K562 (cell line): ENCODE data around the gene RNASE13. TPM values are rescaled to one million over a fixed set of nuclear protein-coding genes. Genes with fewer than 3 reads are reported as not detected.

Experiments
- ATAC-seq: fragments of 200-7000 bp; cut with Tn5 transposase; 3 replicates; pipeline ENCODE4 v1.9.1; 2020; ENCODE audit warnings: moderate library complexity
- BruUV-seq: library from RNA; stranded (reverse); fragments of 400-500 nt; replicated peaks from 2 replicates; lab custom pipeline; 2021; lab: Mats Ljungman, UMichigan
- CTCF ChIA-PET: fragments of 300-600 bp; formaldehyde crosslinking; extraction: SDS; loops from one replicate; lab custom pipeline; 2021; ENCODE audit warnings: low intra/inter-chr PET ratio; lab: Yijun Ruan, JAX
- POLR2A ChIA-PET: fragments of 300-600, 350-650 bp; sonication (Branson Sonifier 250); formaldehyde crosslinking; extraction: SDS; loops from one replicate; lab custom pipeline; 2021; ENCODE audit warnings: antibody characterized with exemption, inconsistent platforms; lab: Yijun Ruan, JAX
- DNase-seq, 4 experiments: peaks; one replicate each; pipeline versions ENCODE4 v3.0.0 to v3.0.0-alpha.2; 2011 to 2018; ENCODE audit warnings: low spot score in 3 of 4, mixed read lengths in 3 of 4; ENCODE audit errors: extremely low read depth in 1 of 4
- FAIRE-seq: peaks from 2 replicates; lab custom pipeline; 2011; peaks lifted over from hg19 to GRCh38; lab: Jason Lieb, UNC
- H2AFZ ChIP-seq: 2 replicates; pipeline ENCODE4 v1.6.0; 2011; ENCODE audit warnings: low read depth, low read length, control low read depth, inconsistent platforms
- H3K27ac ChIP-seq: fragments of 200-600 bp; 3 replicates; pipeline ENCODE4 v1.8.0; 2011; ENCODE audit warnings: low read depth, mild to moderate bottlenecking, control low read depth, inconsistent platforms, low read length, moderate library complexity, mixed read lengths; ENCODE audit errors: extremely low read depth
- H3K27me3 ChIP-seq, 2 experiments: fragments of 300-600 bp in 1 of 2; 2 replicates in 1 of 2; 3 replicates in 1 of 2; pipeline versions ENCODE4 v1.6.0 to v1.8.0; 2011; ENCODE audit warnings: inconsistent platforms in 2 of 2, low read length in 2 of 2, mild to moderate bottlenecking in 1 of 2, mixed read lengths in 1 of 2, moderate library complexity in 1 of 2; ENCODE audit not compliant: control insufficient read depth in 2 of 2, insufficient read depth in 2 of 2
- H3K36me3 ChIP-seq: fragments of 300-600 bp; 3 replicates; pipeline ENCODE4 v1.8.0; 2011; ENCODE audit warnings: mild to moderate bottlenecking, low read length, inconsistent platforms; ENCODE audit not compliant: control insufficient read depth, insufficient read depth
- H3K4me1 ChIP-seq, 2 experiments: fragments of 200-600 bp in 1 of 2; replicated peaks in 1 of 2; 2 replicates in 1 of 2; 3 replicates in 1 of 2; pipeline versions ENCODE4 v1.5.1 to v1.8.0; 2011; ENCODE audit warnings: inconsistent platforms in 2 of 2, low read length in 2 of 2, mild to moderate bottlenecking in 1 of 2, mixed read lengths in 1 of 2, moderate library complexity in 1 of 2; ENCODE audit not compliant: control insufficient read depth in 2 of 2, insufficient read depth in 2 of 2
- H3K4me2 ChIP-seq: 2 replicates; pipeline ENCODE4 v1.6.1; 2011; ENCODE audit warnings: low read length, control low read depth, inconsistent platforms, mixed read lengths; ENCODE audit not compliant: insufficient read depth
- H3K4me3 ChIP-seq: fragments of 200-600 bp; sonication (generic), shearing (Covaris generic); 2 replicates; pipeline ENCODE4 v1.5.1; 2016; ENCODE audit warnings: control low read depth, inconsistent platforms
- H3K79me2 ChIP-seq: fragments of 200-600 bp; 3 replicates; pipeline ENCODE4 v1.8.0; 2011; ENCODE audit warnings: low read length, inconsistent platforms; ENCODE audit not compliant: control insufficient read depth, insufficient read depth
- H3K9ac ChIP-seq, 2 experiments: 2 replicates each; pipeline versions ENCODE4 v1.6.0 to v1.6.1; 2011; ENCODE audit warnings: low read depth in 2 of 2, low read length in 2 of 2, control low read depth in 1 of 2, inconsistent platforms in 1 of 2, mild to moderate bottlenecking in 1 of 2, mixed read lengths in 1 of 2; ENCODE audit not compliant: insufficient read depth in 1 of 2
- H3K9me1 ChIP-seq: one replicate; pipeline ENCODE4 v1.6.0; 2011; ENCODE audit warnings: inconsistent platforms, mild to moderate bottlenecking, low read length, moderate library complexity; ENCODE audit not compliant: control insufficient read depth, insufficient read depth
- H3K9me3 ChIP-seq: replicated peaks from 2 replicates; pipeline ENCODE4 v1.5.1; 2011; ENCODE audit warnings: low read depth, low read length, inconsistent platforms; ENCODE audit not compliant: control insufficient read depth, insufficient read depth
- H4K20me1 ChIP-seq: replicated peaks from 2 replicates; pipeline ENCODE4 v1.6.1; 2011; ENCODE audit warnings: low read length, inconsistent platforms, mixed read lengths; ENCODE audit not compliant: control insufficient read depth, insufficient read depth
- LARP7 ChIP-seq: fragments of 450-650 bp; IDR thresholded peaks from 2 replicates; pipeline ENCODE4 v1.6.1; 2016
- TBP ChIP-seq: optimal IDR thresholded peaks from 2 replicates; pipeline ENCODE3; 2011; ENCODE audit warnings: low read depth, low read length, improper control_type of control experiment
- TGIF2 ChIP-seq: sonication (generic); formaldehyde crosslinking; IDR thresholded peaks from 2 replicates; pipeline ENCODE4 v1.8.1; 2022; ENCODE audit warnings: mild to moderate bottlenecking, missing genetic modification reagents, moderate library complexity
- ZNF217 ChIP-seq: sonication (generic); formaldehyde crosslinking; IDR thresholded peaks from 2 replicates; pipeline ENCODE4 v1.8.0; 2022; ENCODE audit warnings: mild to moderate bottlenecking, missing genetic modification reagents
- WGBS: fragments of 100-300 bp; shearing (Covaris generic); methylation state at CpG from one replicate; pipeline ENCODE4 v1.1.6; 2016; ENCODE audit warnings: low coverage, mixed read lengths; ENCODE audit not compliant: insufficient coverage; ENCODE audit errors: missing lambda C conversion rate; 5-methylcytosine and 5-hydroxymethylcytosine counted together
- in situ Hi-C: fragments of 300-500 bp; cut with MboI; formaldehyde crosslinking; loops from 4 replicates; pipeline ENCODE4 v1.15.0; 2018; ENCODE audit warnings: inconsistent platforms, mixed read lengths
- intact Hi-C: fragments of 100-400 bp; cut with micrococcal nuclease; formaldehyde crosslinking; loops from 2 replicates; pipeline ENCODE4 v1.14.2; 2022
- polyA plus RNA-seq, 8 experiments: library from polyadenylated mRNA; depleted of rRNA in 4 of 8; stranded (reverse) in 5 of 8; unstranded in 3 of 8; fragments of >200 nt; fragmentation: Nextera tagmentation in 2 of 8; fragmentation: Illumina TruSeq in 1 of 8; extraction: Ambion mirVana in 2 of 8; extraction: Trizol in 1 of 8; gene quantifications; 2 replicates each; pipeline versions ENCODE4 v1.2.1 to v1.2.3, GENCODE V29; 2011 to 2014; ENCODE audit warnings: inconsistent platforms in 1 of 8, missing spikeins in 1 of 8
- total RNA-seq, 7 experiments: library from RNA; depleted of rRNA in 6 of 7; stranded (reverse); fragments of >200 nt in 6 of 7; fragmentation: Illumina TruSeq in 2 of 7; extraction: Trizol in 2 of 7; gene quantifications; 2 replicates each; pipeline versions ENCODE4 v1.2.1 to v1.2.3, GENCODE V29; 2011 to 2021; ENCODE audit warnings: low replicate concordance in 1 of 7
- TF ChIP-seq, protein P1 (sequence below): fragments of 250-450 bp; sonication (Bioruptor Pico); IDR thresholded peaks from 2 replicates; pipeline ENCODE4 v1.5.0; 2021; ENCODE audit warnings: mild to moderate bottlenecking, moderate library complexity
- TF ChIP-seq, protein P2 (sequence below): conservative IDR thresholded peaks from 2 replicates; pipeline ENCODE4 v1.6.1; 2011; ENCODE audit warnings: low read depth, mild to moderate bottlenecking, low read length; ENCODE audit not compliant: control insufficient read depth

RNASE13 gene
- total and polyA plus RNA-seq, 9 of the 15 experiments (the other 6 are each of a cell fraction or from before 2014, with no cell fraction given) = not detected

DNA sequence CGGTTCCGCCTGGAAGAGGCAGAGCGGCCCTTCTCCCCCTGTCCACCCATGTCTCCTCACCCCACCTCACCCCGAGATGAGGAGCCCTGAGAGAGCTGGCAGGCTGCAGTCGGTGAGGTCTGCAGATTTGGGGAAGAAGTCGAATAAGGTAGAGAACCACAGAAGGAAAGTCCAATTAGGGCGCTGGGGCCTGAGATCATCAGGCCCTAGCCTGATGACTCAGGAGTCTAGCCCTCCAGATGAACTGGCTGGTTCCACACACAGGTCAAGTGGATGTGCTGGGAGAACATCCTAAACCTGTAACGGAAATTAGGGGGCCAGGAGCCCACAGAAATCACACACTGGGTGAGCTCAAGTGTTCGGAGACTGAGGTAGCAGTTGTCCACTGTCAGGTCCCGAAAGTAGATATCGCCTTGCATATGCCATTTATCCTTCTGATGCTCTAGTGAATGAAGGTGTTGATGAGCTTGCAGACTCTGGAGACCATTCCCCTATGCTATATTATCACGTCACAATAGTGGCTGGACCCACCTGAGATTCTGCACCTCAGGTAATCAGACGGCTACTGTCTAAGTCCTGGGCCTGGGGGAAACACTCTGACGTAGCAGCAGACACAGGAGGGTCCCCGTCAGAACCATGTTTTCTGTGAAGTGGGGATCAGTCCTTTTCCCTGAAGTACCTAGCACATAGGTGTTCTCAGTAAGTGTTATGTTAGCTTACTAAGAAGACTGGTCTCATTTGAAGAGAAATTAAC, 45.7 kb downstream of the RNASE13 start:
- Histone ChIP-seq H3K36me3 (peaks cover 22% of the 10 kb centered on the region), H3K4me2 (peak overlapping the region; percentile 92), H3K27me3 (no peaks in the 10 kb centered on the region), H3K9me1 (no peaks in the 10 kb centered on the region), H3K9me3 (no peaks in the 10 kb centered on the region), H4K20me1 (no peaks in the 10 kb centered on the region), H3K79me2 (peaks cover 23% of the 10 kb centered on the region), H3K27ac (peak overlapping the region; percentile 79), H2AFZ (peak overlapping the region; percentile 66), H3K4me3 (no peak overlapping the region), H3K4me1 (peaks cover 7 to 10% of the 10 kb centered on the region in 2 experiments; a peak in 3 of 5 replicates), H3K9ac (peak overlapping the region in 1 of 2 experiments; percentile 70; a peak in 3 of 4 replicates)
- intact Hi-C loops = no loop called here
- DNase-seq (no peak), FAIRE-seq (no peak), ATAC-seq (no peak)
- ChIA-PET POLR2A (no interaction called here), CTCF (no interaction called here)
- no peak for TF ChIP-seq LARP7
- TF ChIP-seq ZNF217 = no peak
- TF ChIP-seq, protein P1, sequence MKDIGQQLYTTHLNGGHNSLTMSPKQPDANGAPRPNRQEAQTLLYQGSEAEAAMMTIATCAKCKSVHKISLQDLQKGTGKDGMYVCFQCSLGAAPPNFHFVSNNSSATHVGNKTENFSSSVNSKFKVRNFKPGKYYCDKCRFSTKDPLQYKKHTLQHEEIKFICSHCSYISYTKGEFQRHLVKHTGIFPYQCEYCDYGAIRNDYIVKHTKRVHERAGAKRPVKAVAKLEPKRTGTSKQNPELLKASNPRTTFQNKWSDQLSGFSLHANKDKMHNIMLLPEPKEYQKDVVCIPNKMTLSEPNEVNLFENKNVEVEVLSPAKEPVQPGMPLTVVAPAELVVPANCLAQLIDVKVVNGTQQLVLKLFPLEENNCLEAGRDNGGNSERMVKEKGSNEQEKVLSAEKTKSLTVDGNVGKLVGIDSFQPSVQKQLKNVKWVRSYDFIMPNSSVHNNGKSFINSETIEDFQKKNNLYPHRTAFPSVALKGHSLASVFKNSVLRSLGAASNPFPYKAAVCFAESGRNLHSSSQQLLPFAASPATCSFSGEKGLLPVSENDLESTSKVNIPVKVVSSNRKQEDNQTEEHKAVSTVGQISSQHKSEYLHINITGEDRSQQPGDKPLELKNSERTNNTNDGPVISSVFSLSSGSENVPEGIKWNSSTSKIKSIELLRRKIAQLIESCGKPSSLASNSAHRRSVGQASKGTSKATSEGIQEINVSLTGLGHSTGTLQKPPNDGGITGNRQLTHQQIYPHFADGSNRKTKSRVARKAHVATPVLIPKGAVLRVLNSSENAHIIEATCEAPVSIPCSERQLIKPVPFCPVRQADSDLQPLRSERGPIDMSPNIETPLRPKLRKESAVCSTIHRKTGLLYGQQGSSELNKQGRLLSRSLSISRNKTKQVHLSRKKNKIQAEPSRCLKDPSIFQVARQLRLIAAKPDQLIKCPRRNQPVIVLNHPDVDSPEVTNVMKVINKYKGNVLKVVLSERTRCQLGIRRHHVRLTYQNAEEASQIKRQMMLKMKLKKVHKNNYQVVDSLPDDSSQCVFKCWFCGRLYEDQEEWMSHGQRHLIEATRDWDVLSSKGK (CRISPR knock-in tag) = no peak
- no peak for TF ChIP-seq TBP
- TF ChIP-seq TGIF2 (CRISPR knock-in tag) = no peak
- TF ChIP-seq, protein P2, sequence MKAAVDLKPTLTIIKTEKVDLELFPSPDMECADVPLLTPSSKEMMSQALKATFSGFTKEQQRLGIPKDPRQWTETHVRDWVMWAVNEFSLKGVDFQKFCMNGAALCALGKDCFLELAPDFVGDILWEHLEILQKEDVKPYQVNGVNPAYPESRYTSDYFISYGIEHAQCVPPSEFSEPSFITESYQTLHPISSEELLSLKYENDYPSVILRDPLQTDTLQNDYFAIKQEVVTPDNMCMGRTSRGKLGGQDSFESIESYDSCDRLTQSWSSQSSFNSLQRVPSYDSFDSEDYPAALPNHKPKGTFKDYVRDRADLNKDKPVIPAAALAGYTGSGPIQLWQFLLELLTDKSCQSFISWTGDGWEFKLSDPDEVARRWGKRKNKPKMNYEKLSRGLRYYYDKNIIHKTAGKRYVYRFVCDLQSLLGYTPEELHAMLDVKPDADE = no peak
- 71% methylated on average over 10 of the region's 15 CpGs for whole genome bisulfite sequencing
- BruUV-seq = TSS peak; percentile 95
- in situ Hi-C loops = no loop called here
